Testis (tissue), 2 donors: Measurements from ENCODE around the gene PTPRN2.

ENCODE experiments used
- CTCF ChIP-seq, 3 experiments: fragments of 450-650 bp in 2 of 3; fragments of 200-600 bp in 1 of 3; sonication (generic) in 1 of 3; IDR thresholded peaks; one replicate each; pipeline ENCODE4 v1.5.1; 2016 to 2019; ENCODE audit warnings: antibody characterized with exemption in 3 of 3, mild to moderate bottlenecking in 2 of 3, moderate library complexity in 1 of 3
- POLR2A ChIP-seq: fragments of 450-650 bp; IDR thresholded peaks from one replicate; pipeline ENCODE4 v1.6.1; 2017; ENCODE audit warnings: antibody characterized with exemption, mild to moderate bottlenecking, moderate library complexity

DNA sequence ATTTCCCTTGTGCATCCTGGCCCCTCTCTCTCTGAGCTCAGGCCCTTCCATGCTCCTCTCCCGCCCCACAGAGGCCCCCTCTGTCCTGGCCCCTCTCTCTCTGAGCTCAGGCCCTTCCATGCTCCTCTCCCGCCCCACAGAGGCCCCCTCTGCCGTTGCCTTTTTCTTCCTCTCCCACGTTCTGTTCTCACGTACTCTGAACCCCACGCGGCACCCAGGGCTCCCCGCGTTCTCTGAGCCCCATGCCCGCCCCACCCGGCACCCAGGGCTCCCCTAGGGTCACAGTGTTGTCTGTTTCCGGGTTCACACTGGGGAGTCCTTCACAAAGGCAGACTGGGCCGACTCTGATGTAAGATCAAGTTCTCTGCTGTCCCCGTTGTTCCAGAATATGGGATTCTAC is 914.0 kb downstream of the PTPRN2 start:
- TF ChIP-seq POLR2A (no peak), CTCF (IDR thresholded peaks at IDR 0.05) (no peak)
